Endothelial cell of umbilical vein (primary cell): ENCODE data around the gene ABCC4. TPM values are rescaled to one million over a fixed set of nuclear protein-coding genes. Genes with fewer than 3 reads are reported as not detected.

ENCODE experiments used
- BruUV-seq: library from RNA; stranded (reverse); fragments of 400-500 nt; replicated peaks from 2 replicates; lab custom pipeline; 2021; lab: Mats Ljungman, UMichigan
- CTCF ChIA-PET: fragments of 300-600, 350-600 bp; sonication (Branson Sonifier 250); formaldehyde crosslinking; loops from one replicate; lab custom pipeline; 2021; ENCODE audit warnings: antibody characterized with exemption, inconsistent platforms; lab: Charles Lee
- POLR2A ChIA-PET: fragments of 300-600, 350-600 bp; sonication (Branson Sonifier 250); formaldehyde crosslinking; loops from one replicate; lab custom pipeline; 2021; ENCODE audit warnings: antibody characterized with exemption, inconsistent platforms; lab: Charles Lee
- DNase-seq: peaks from one replicate; pipeline ENCODE4 v3.0.0-alpha.2; 2011; ENCODE audit warnings: low read depth, low spot score
- FAIRE-seq: peaks from 2 replicates; lab custom pipeline; 2011; peaks lifted over from hg19 to GRCh38; lab: Jason Lieb, UNC
- H2AFZ ChIP-seq: 2 replicates; pipeline ENCODE4 v1.6.0; 2012; ENCODE audit warnings: low read depth, low read length, control low read depth, inconsistent platforms
- H3K27ac ChIP-seq: 2 replicates; pipeline ENCODE4 v1.5.1; 2011; ENCODE audit warnings: low read depth, mild to moderate bottlenecking, control low read depth, low read length, moderate library complexity; ENCODE audit not compliant: insufficient read depth
- H3K27me3 ChIP-seq, 2 experiments: 2 replicates each; pipeline versions ENCODE4 v1.6.0 to v1.6.1; 2011; ENCODE audit warnings: low read length in 2 of 2, mixed read lengths in 1 of 2; ENCODE audit not compliant: control insufficient read depth in 2 of 2, insufficient read depth in 2 of 2
- H3K36me3 ChIP-seq, 2 experiments: 2 replicates in 1 of 2; 3 replicates in 1 of 2; pipeline ENCODE4 v1.5.1; 2011; ENCODE audit warnings: low read length in 2 of 2, mild to moderate bottlenecking in 1 of 2, moderate library complexity in 1 of 2; ENCODE audit not compliant: control insufficient read depth in 2 of 2, insufficient read depth in 2 of 2; ENCODE audit errors: extremely low read depth in 1 of 2
- H3K4me1 ChIP-seq: 3 replicates; pipeline ENCODE4 v1.5.1; 2011; ENCODE audit warnings: mild to moderate bottlenecking, low read length; ENCODE audit not compliant: control insufficient read depth, insufficient read depth; ENCODE audit errors: extremely low read depth
- H3K4me2 ChIP-seq: 2 replicates; pipeline ENCODE4 v1.6.1; 2011; ENCODE audit warnings: low read length, control low read depth, mixed read lengths; ENCODE audit not compliant: insufficient read depth
- H3K4me3 ChIP-seq, 3 experiments: fragments of 200-600 bp in 1 of 3; sonication (generic), shearing (Covaris generic) in 1 of 3; replicated peaks in 1 of 3; 2 replicates each; pipeline ENCODE4 v1.5.1; 2011 to 2016; ENCODE audit warnings: control low read depth in 3 of 3, low read length in 3 of 3, mild to moderate bottlenecking in 2 of 3, inconsistent platforms in 1 of 3, low read depth in 1 of 3, moderate library complexity in 1 of 3; ENCODE audit not compliant: insufficient read depth in 1 of 3
- H3K79me2 ChIP-seq: 2 replicates; pipeline ENCODE4 v1.6.0; 2012; ENCODE audit warnings: low read length, inconsistent platforms; ENCODE audit not compliant: control insufficient read depth, insufficient read depth
- H3K9ac ChIP-seq: replicated peaks from 2 replicates; pipeline ENCODE3; 2011; ENCODE audit warnings: low read length, control low read depth; ENCODE audit not compliant: insufficient read depth; ENCODE audit errors: extremely low read depth
- H3K9me1 ChIP-seq: replicated peaks from 3 replicates; pipeline ENCODE4 v1.6.0; 2011; ENCODE audit warnings: mild to moderate bottlenecking, low read length; ENCODE audit not compliant: control insufficient read depth, insufficient read depth; ENCODE audit errors: extremely low read depth
- H3K9me3 ChIP-seq: replicated peaks from 2 replicates; pipeline ENCODE4 v1.5.1; 2012; ENCODE audit warnings: low read length, inconsistent platforms; ENCODE audit not compliant: control insufficient read depth, insufficient read depth
- H4K20me1 ChIP-seq: replicated peaks from 2 replicates; pipeline ENCODE3; 2011; ENCODE audit warnings: mild to moderate bottlenecking, low read length; ENCODE audit not compliant: control insufficient read depth, insufficient read depth; ENCODE audit errors: extremely low read depth
- CTCF ChIP-seq, 2 donors: IDR thresholded peaks; 1 replicate in 1 of 2; 2 replicates in 1 of 2; pipeline ENCODE4 v1.5.1; 2011; ENCODE audit warnings: low read length in 2 of 2, mild to moderate bottlenecking in 2 of 2, moderate library complexity in 2 of 2, control low read depth in 1 of 2, inconsistent platforms in 1 of 2, low read depth in 1 of 2; ENCODE audit not compliant: insufficient read depth in 1 of 2; ENCODE audit errors: extremely low read depth in 1 of 2
- EZH2 ChIP-seq: IDR thresholded peaks from 2 replicates; pipeline ENCODE4 v1.6.1; 2012; ENCODE audit warnings: borderline replicate concordance, low read depth, mild to moderate bottlenecking, moderate library complexity, low read length, inconsistent platforms; ENCODE audit not compliant: severe bottlenecking
- FOS ChIP-seq: IDR thresholded peaks from 2 replicates; pipeline ENCODE4 v1.6.1; 2011; ENCODE audit warnings: mild to moderate bottlenecking, low read length, moderate library complexity, borderline replicate concordance; ENCODE audit not compliant: insufficient read depth
- MAX ChIP-seq: IDR thresholded peaks from 2 replicates; pipeline ENCODE4 v1.6.1; 2011; ENCODE audit not compliant: insufficient read depth, insufficient read length
- MYC ChIP-seq: IDR thresholded peaks from one replicate; pipeline ENCODE4 v1.6.1; 2011; ENCODE audit warnings: mild to moderate bottlenecking, low read depth, low read length
- POLR2AphosphoS5 ChIP-seq: IDR thresholded peaks from 2 replicates; pipeline ENCODE4 v1.6.1; 2012; ENCODE audit warnings: low read depth, mild to moderate bottlenecking, control low read depth, low read length, moderate library complexity; ENCODE audit not compliant: insufficient read depth
- dilution Hi-C: fragments of 300-500 bp; cut with MboI; formaldehyde crosslinking; loops from one replicate; pipeline ENCODE4 v1.15.0; 2019; ENCODE audit warnings: low sequenced_read_pairs; ENCODE audit not compliant: extremely low pct_ligation_motif_present
- intact Hi-C: fragments of 100-400 bp; cut with micrococcal nuclease; formaldehyde crosslinking; loops from one replicate; pipeline ENCODE4 v1.10.0; 2022
- polyA plus RNA-seq, 4 experiments: library from polyadenylated mRNA; depleted of rRNA in 3 of 4; stranded (reverse) in 3 of 4; unstranded in 1 of 4; fragments of >200 nt; gene quantifications; 2 replicates each; pipeline versions ENCODE4 v1.2.1 to v1.2.3, GENCODE V29; 2011 to 2012; ENCODE audit warnings: missing spikeins in 1 of 4
- total RNA-seq: library from RNA; stranded (reverse); gene quantifications from 2 replicates; pipeline ENCODE4 v1.2.3, GENCODE V29; 2021

Gene ABCC4
- total and polyA plus RNA-seq, 2 donors (not counting 3 experiments of a cell fraction or from before 2014, with no cell fraction given) = 9.2 to 15.9 TPM

- POLR2A ChIA-PET = no interaction called here
- H2AFZ ChIP-seq = no peak overlapping the region
Measured at GRCh38 chr13:95262837-95263384, 38.3 kb downstream of the ABCC4 start.

More at GRCh38 chr13:95262837-95263384, 38.3 kb downstream of the ABCC4 start:
- DNase-seq (no peak), FAIRE-seq (no peak)
- Histone ChIP-seq H4K20me1 (no peaks in the 10 kb centered on the region), H3K27ac (no peak overlapping the region), H3K4me2 (no peak overlapping the region), H3K9me3 (no peaks in the 10 kb centered on the region), H3K9me1 (no peaks in the 10 kb centered on the region), H3K79me2 (peaks cover 4% of the 10 kb centered on the region), H3K4me3 (no peak overlapping the region), H3K36me3 (no peaks in the 10 kb centered on the region), H3K9ac (no peak overlapping the region), H3K4me1 (peaks cover 18% of the 10 kb centered on the region), H3K27me3 (no peaks in the 10 kb centered on the region)
- intact Hi-C loops = no loop called here
- no peak for TF ChIP-seq CTCF (IDR thresholded peaks at IDR 0.05; ENCODE audit: extremely low read depth in 1 of 2, insufficient read depth in 1 of 2, low read depth in 1 of 2, low read length in 2 of 2)
- no peak for TF ChIP-seq MYC
- no peak for TF ChIP-seq MAX
- no peak for TF ChIP-seq EZH2
- no peak for TF ChIP-seq POLR2AphosphoS5
- no peak for TF ChIP-seq FOS
- no TSS peak for BruUV-seq
- dilution Hi-C loops = no loop called here
- CTCF ChIA-PET = no interaction called here
